K562 (cell line): ENCODE measurements around the gene EML1.

Experiments
- CEBPB ChIP-seq: fragments of 450-650 bp; IDR thresholded peaks from 2 replicates; pipeline ENCODE4 v1.6.1; 2016; ENCODE audit warnings: missing genetic modification characterization, missing compliant biosample characterization
- CTCF ChIP-seq, 3 experiments: IDR thresholded peaks in 2 of 3; conservative IDR thresholded peaks in 1 of 3; 2 replicates each; pipeline ENCODE4 v1.5.1; 2011 to 2012; ENCODE audit warnings: low read length in 3 of 3, mild to moderate bottlenecking in 3 of 3, control low read depth in 2 of 3, improper control_type of control experiment in 1 of 3, inconsistent platforms in 1 of 3, low read depth in 1 of 3, mixed read lengths in 1 of 3, moderate library complexity in 1 of 3; ENCODE audit not compliant: insufficient read depth in 2 of 3
- PML ChIP-seq: IDR thresholded peaks from 2 replicates; pipeline ENCODE4 v1.6.1; 2012; ENCODE audit warnings: low read length, inconsistent platforms
- POLR2A ChIP-seq: fragments of 450-650 bp; conservative IDR thresholded peaks from 2 replicates; pipeline ENCODE4 v1.6.1; 2016
- POLR2AphosphoS5 ChIP-seq: IDR thresholded peaks from 2 replicates; pipeline ENCODE4 v1.6.1; 2011; ENCODE audit warnings: mild to moderate bottlenecking, low read depth, low read length, moderate library complexity; ENCODE audit not compliant: control insufficient read depth, insufficient read depth
- TARDBP ChIP-seq: fragments of 450-650 bp; IDR thresholded peaks from 2 replicates; pipeline ENCODE4 v1.6.1; 2016
- TOE1 ChIP-seq, 2 experiments: fragments of 450-650 bp in 1 of 2; sonication (generic) in 1 of 2; formaldehyde crosslinking in 1 of 2; IDR thresholded peaks; 2 replicates each; pipeline versions ENCODE4 v1.7.1 to v1.8.0; 2016 to 2022; ENCODE audit warnings: borderline replicate concordance in 2 of 2, mild to moderate bottlenecking in 2 of 2, antibody characterized with exemption in 1 of 2, inconsistent platforms in 1 of 2, low read depth in 1 of 2, missing genetic modification reagents in 1 of 2, moderate library complexity in 1 of 2
- TSHZ1 ChIP-seq: fragments of 250-450 bp; sonication (Bioruptor Pico); IDR thresholded peaks from 2 replicates; pipeline ENCODE4 v1.4.0; 2020; ENCODE audit warnings: mild to moderate bottlenecking, moderate library complexity
- ZBED1 ChIP-seq: IDR thresholded peaks from 2 replicates; pipeline ENCODE4 v1.6.1; 2014
- TF ChIP-seq, protein P1 (sequence below): sonication (generic); formaldehyde crosslinking; IDR thresholded peaks from 2 replicates; pipeline ENCODE4 v1.8.0; 2022; ENCODE audit warnings: mild to moderate bottlenecking, missing genetic modification reagents
- TF ChIP-seq, protein P2 (sequence below): fragments of 250-450 bp; sonication (Bioruptor Pico); IDR thresholded peaks from 2 replicates; pipeline ENCODE4 v1.5.1; 2021; ENCODE audit warnings: mild to moderate bottlenecking

DNA sequence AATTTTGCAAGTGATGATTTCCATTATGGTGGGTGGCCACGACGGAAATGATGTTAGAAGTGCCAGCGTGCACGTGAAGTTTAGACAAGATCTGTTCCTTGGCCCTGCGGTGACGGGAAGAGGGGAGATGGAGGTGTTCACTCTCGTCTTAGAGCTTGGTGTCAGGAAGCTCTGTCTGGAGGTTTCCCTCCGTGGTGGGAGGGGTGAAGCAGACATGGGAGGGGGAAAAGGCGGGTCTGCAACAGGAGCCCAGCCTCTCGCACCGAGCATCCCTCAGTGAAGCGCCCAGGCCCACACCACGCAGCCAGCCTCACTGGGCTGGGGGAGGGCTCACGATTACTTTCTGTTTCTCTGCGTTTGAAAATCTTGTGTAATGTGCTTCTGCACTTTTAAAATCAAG, 26.3 kb downstream of the EML1 start:
- TF ChIP-seq POLR2AphosphoS5 (no peak), TSHZ1 (CRISPR knock-in tag) (no peak), PML (no peak), POLR2A (no peak), ZBED1 (no peak), CTCF (IDR thresholded peaks at IDR 0.05 in 2 of 3, conservative IDR thresholded peaks at IDR 0.05 in 1 of 3; ENCODE audit: insufficient read depth in 2 of 3, low read depth in 1 of 3, low read length in 3 of 3) (no peak), TARDBP (no peak), TOE1 (IDR thresholded peaks at IDR 0.05; ENCODE audit: borderline replicate concordance) (no peak), TOE1 (CRISPR knock-in tag; IDR thresholded peaks at IDR 0.05; ENCODE audit: borderline replicate concordance, low read depth) (no peak), CEBPB (tag) (no peak)
- TF ChIP-seq, protein P1, sequence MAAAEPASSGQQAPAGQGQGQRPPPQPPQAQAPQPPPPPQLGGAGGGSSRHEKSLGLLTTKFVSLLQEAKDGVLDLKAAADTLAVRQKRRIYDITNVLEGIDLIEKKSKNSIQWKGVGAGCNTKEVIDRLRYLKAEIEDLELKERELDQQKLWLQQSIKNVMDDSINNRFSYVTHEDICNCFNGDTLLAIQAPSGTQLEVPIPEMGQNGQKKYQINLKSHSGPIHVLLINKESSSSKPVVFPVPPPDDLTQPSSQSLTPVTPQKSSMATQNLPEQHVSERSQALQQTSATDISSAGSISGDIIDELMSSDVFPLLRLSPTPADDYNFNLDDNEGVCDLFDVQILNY (CRISPR knock-in tag), result no peak
- TF ChIP-seq, protein P2, sequence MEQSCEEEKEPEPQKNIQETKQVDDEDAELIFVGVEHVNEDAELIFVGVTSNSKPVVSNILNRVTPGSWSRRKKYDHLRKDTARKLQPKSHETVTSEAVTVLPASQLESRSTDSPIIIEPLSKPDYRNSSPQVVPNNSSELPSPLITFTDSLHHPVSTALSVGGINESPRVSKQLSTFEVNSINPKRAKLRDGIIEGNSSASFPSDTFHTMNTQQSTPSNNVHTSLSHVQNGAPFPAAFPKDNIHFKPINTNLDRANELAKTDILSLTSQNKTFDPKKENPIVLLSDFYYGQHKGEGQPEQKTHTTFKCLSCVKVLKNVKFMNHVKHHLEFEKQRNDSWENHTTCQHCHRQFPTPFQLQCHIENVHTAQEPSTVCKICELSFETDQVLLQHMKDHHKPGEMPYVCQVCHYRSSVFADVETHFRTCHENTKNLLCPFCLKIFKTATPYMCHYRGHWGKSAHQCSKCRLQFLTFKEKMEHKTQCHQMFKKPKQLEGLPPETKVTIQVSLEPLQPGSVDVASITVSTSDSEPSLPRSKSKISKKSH (CRISPR knock-in tag), result no peak
